ENCODE measurements around the gene COL4A2.

DNA sequence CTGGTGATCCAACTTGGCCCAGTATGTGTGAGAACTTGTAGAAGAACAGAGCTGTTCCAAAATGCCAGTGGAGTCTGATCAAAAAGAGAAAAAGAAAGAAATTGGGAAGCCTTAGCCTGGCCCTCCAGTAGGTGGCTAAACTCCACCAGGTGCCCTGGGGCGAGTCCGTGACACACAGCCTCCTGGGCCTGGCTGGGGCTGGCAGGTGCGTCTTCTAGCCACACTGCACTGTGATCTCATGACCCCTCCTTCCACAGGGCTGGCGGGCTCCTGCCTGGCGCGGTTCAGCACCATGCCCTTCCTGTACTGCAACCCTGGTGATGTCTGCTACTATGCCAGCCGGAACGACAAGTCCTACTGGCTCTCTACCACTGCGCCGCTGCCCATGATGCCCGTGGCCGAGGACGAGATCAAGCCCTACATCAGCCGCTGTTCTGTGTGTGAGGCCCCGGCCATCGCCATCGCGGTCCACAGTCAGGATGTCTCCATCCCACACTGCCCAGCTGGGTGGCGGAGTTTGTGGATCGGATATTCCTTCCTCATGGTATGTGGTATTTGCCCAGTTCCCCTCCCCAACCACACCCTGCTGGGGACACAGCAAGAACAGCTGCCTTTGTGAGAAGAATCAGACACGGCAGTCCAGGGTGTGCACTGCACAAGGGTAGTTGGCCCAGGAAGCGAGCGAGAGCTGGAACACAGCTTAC lies 200.7 kb downstream of the COL4A2 start:
- peak; percentile 45 to 66 for TF ChIP-seq POLR2A (IDR thresholded peaks at IDR 0.05)
- TF ChIP-seq, protein P1, sequence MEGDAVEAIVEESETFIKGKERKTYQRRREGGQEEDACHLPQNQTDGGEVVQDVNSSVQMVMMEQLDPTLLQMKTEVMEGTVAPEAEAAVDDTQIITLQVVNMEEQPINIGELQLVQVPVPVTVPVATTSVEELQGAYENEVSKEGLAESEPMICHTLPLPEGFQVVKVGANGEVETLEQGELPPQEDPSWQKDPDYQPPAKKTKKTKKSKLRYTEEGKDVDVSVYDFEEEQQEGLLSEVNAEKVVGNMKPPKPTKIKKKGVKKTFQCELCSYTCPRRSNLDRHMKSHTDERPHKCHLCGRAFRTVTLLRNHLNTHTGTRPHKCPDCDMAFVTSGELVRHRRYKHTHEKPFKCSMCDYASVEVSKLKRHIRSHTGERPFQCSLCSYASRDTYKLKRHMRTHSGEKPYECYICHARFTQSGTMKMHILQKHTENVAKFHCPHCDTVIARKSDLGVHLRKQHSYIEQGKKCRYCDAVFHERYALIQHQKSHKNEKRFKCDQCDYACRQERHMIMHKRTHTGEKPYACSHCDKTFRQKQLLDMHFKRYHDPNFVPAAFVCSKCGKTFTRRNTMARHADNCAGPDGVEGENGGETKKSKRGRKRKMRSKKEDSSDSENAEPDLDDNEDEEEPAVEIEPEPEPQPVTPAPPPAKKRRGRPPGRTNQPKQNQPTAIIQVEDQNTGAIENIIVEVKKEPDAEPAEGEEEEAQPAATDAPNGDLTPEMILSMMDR (IDR thresholded peaks at IDR 0.05), result peak in 3 of 6 experiments; percentile 67 to 81 (median 80)
